DMS 273 treated with DMSO at 0.1 percent for 48 hours (cell line): Measurements from ENCODE around the gene CHST9.
"Not testable (repeated sequence)": the region's sequence is repeated elsewhere in the genome, so short reads cannot be mapped to it uniquely, and the experiment has no call there.

Source experiments
- DNase-seq: peaks from one replicate; lab custom pipeline; 2025; lab: John Stamatoyannopoulos, UW

CHST9 gene

GRCh38 chr18:27093290-27093689, 91.8 kb downstream of the CHST9 start:
- not testable (repeated sequence) for DNase-seq

GRCh38 chr18:27081701-27082100, 103.4 kb downstream of the CHST9 start:
- DNase-seq = no peak

DNA sequence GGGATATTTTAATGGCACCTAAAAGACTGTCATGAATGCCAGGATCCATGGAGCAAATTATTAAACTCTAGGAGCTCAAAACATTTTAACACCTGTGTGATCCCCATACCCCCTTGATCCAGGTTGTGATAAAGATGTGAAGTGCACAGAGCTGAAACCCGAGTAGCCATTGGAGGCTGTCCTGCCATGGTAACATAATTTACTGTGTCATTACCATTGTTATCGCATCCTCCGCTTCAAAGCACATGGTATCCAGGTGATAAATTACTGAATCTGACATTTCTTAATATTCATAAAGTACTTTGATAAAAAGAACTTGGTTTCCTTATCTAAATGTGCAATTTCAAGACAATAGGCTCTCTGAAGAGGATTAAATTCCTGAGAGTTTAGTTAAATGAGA, 109.3 kb downstream of the CHST9 start:
- no peak for DNase-seq

DNA sequence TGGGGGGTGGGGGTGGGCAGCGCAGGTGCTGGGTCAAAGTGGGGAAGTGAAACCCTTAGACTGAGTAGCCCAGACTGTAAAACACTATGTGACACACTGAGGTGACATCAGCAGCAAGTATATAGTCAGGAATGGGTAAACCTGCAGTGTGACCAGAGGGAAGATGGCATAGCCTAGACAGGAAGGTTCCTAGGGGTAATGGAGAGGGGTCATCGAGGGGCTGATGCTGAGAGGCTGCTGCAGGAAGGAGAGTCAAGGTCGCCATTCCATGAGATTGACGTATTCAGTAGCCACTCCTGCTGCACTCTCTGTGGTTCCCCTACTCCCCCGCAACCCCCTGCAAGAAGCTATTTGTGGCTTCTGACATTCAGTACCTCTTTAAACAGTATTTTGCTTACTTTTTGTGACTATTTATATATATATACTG, 111.7 kb downstream of the CHST9 start:
- no peak for DNase-seq

GRCh38 chr18:27064673-27065072, 120.4 kb downstream of the CHST9 start:
- no peak for DNase-seq

GRCh38 chr18:27062802-27063201, 122.3 kb downstream of the CHST9 start:
- no peak for DNase-seq

- no peak for DNase-seq
Observed at GRCh38 chr18:27061488-27062095, 123.5 kb downstream of the CHST9 start.

GRCh38 chr18:27057519-27058234, 127.4 kb downstream of the CHST9 start:
- no peak for DNase-seq

DNA sequence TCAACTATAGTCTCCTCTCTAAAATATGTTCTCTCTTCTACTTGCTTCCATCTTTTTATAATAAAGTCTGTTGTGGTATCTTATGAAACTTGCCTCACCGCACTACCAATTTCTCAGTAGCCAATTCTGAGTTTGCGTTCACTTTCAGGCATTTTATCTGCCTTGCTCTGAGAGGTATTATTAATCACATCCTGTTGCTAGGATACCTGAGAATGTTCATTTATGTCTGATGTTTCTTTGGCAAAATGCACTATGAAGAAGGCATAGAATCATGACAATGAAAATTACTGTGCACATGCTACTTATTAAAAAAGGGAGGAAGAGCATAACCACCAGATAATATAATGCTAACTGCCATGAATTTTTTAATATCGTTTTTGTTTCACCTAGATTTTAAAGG, 130.2 kb downstream of the CHST9 start:
- no peak for DNase-seq

DNA sequence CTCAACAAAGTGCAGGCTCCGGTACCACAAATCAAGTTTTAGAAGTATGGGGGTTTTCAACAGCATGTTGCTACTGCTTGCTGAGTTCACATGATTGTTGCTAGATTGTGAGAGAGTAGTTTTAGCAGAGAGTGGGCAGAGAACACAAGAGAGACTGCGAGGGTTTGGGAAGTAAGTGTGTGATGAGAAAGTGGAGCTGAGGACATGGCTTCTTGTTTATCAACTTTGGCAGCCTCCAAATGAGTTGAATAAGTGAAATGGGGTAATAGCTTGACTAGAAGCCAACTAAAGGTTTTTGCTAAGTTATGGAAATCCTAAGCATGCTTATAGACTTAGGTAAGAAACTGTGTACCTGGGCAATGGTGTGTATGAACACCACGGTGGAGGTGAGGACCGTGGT, 135.1 kb downstream of the CHST9 start:
- no peak for DNase-seq

DNA sequence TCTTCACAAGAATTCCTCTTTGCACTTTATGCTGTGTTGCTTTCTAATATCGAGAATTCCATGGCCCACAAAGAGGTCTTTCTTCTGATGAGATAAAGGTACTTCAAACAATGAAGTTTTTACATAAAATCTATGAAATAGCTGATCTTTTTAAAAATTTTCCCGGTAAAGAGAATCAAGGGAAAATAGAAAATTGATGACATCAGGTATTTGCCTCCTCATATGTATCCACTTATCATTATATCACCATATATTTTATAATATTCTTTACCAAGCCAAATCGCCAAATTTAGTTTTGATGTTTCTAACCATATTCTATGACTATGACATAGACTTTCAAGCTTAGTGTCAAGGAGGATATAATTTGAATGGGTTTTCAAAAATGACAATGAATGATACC, 139.8 kb downstream of the CHST9 start:
- no peak for DNase-seq

GRCh38 chr18:27042177-27042576, 142.9 kb downstream of the CHST9 start:
- no peak for DNase-seq

DNA sequence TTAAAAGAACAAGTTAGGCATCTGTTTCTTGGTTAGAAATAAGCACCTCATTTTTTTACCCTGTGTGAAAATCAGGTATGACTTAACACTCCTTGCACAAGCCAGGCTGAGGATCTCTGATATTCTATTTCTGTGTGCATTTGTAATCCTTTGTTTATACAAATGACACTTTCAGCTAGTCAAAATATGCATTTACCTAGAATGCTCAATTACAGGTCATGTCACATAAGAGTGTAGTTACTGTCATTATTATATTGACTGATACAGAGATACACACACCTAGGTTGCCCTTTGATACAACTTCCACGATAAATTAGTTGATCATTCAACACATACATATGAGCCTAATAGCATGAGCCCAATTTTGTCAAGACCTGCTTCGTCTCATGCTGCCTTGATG, 144.3 kb downstream of the CHST9 start:
- no peak for DNase-seq

DNA sequence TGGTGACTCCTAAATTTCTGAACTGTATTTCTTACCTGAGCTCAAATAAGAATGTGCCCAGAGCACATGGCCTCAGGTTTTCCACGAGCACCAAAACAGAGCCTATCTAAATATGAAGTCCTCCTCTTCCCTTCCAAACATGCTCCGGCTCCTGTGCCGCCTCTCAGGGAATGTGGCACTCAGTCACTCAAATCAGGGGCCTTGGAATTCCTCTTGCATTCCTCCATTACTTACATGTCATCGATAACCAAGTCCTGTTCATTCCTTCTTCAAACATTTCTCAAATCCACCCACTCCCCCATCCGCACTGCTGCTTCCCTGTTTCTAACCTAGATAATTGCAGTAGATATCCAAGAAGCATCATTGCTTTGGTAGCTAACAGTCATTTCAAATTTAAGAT, 151.4 kb downstream of the CHST9 start:
- DNase-seq = no peak

- no peak for DNase-seq
Observed at GRCh38 chr18:27030421-27030820, 154.7 kb downstream of the CHST9 start.

GRCh38 chr18:27022477-27022876, 162.6 kb downstream of the CHST9 start:
- DNase-seq = no peak

GRCh38 chr18:27017901-27018500, 167.1 kb downstream of the CHST9 start:
- no peak for DNase-seq

- DNase-seq = no peak
Observed at GRCh38 chr18:27014841-27015240, 170.3 kb downstream of the CHST9 start.

- no peak for DNase-seq
Observed at GRCh38 chr18:27010784-27011183, 174.3 kb downstream of the CHST9 start.

DNA sequence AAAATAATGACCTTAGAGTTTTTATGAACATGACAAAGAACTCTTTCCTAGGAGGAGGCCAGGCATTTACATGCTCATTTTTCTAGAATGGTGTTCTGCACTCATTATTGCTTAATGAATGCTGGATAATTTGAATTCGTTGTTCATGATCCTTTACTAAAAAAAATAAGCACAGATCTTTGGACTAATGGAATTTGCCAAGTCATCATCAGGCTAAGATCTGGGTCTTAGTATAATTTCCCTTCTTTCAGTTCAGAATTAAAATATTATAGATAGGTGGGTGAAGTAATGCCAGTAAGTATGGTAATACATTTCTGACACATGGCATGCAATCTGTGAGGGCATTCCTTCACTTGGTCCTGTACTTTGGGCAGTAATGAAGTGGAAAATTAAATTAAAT, 175.8 kb downstream of the CHST9 start:
- no peak for DNase-seq

DNA sequence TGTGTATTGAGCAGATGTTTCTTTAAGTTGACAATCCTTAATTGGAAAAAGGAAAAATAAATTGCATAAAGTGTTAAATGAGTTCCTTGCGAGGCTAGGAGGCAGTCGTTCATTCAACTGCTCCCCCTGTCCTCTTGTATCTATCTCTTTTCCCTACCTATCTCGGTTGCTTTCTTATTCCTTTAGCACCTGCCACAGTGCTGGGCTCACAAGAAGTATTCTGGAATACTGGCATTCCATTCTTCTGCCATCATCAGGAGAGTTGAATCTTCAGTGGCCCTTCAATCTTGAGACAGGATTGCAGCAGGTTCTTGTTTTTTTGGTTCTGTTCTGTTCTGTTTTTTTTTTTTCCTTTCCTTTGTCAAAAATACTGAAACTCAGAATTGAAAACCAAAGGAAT, 176.5 kb downstream of the CHST9 start:
- DNase-seq = no peak

DNA sequence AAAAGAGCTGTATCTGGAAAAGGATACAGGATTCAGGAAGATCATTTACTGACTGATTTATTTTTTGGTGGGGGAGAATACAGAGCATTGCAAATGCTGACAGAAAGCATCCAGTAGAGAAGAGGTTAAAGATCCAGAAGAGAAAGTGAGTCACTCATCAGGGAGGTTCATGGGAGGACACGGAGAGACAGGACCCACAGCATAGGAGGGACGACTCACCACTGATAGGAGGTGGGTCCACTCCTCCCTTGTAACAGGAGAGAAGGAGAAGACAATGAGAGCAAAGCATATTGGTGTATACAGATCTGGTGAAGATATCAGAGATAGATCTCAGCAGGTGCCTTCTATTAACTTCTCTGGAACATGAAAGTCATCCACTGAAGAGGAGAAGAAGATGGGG, 177.2 kb downstream of the CHST9 start:
- DNase-seq = no peak

DNA sequence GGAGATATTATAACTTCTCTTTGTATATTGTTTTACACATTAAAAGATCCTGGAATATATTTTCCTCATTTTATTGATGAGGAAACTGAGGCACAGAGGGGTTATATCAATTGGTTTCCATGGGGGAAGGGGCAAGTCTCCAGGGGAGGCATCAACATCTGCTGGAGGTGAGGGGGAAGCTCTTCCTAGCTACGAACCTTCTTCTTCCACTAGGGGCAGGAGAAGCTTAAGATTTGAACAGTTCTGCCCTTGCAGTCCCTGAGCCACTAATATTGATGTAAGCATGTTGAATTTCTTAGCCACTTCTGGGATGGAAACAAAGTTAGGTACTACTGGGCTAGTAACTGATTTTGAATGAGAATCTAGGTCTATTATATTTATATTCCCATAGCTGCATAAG, 179.5 kb downstream of the CHST9 start:
- DNase-seq = no peak
